Type B pancreatic cell (in vitro differentiated cells): ENCODE data around the gene CLEC2A. TPM values are rescaled to one million over a fixed set of nuclear protein-coding genes. Genes with fewer than 3 reads are reported as not detected.
A peak's percentile ranks its signal among the peaks of the same experiment; 100 is the strongest.

ENCODE experiments used
- DNase-seq: peaks from one replicate; pipeline ENCODE4 v3.0.0; 2021; ENCODE audit warnings: mixed read lengths; ENCODE audit not compliant: unreplicated experiment; ENCODE audit errors: extremely low spot score
- H3K27ac Mint-ChIP-seq: 2 replicates; pipeline ENCODE4 v1.8.0; 2021; ENCODE audit warnings: mild to moderate bottlenecking, mixed read lengths
- H3K27me3 Mint-ChIP-seq: 2 replicates; pipeline ENCODE4 v1.8.0; 2021; ENCODE audit warnings: mixed read lengths
- H3K36me3 Mint-ChIP-seq: 2 replicates; pipeline ENCODE4 v1.8.0; 2021; ENCODE audit warnings: mixed read lengths
- H3K4me1 Mint-ChIP-seq: one replicate; pipeline ENCODE4 v1.8.0; 2021; ENCODE audit warnings: mixed read lengths; ENCODE audit not compliant: unreplicated experiment
- H3K4me3 Mint-ChIP-seq: 2 replicates; pipeline ENCODE4 v1.8.0; 2021; ENCODE audit warnings: mild to moderate bottlenecking, mixed read lengths
- H3K9me3 Mint-ChIP-seq: 2 replicates; pipeline ENCODE4 v1.8.0; 2021; ENCODE audit warnings: mixed read lengths
- total RNA-seq: library from RNA; stranded (reverse); gene quantifications from 2 replicates; pipeline ENCODE4 v1.2.1, GENCODE V29; 2021; ENCODE audit warnings: low replicate concordance
- TF ChIP-seq, protein P1 (sequence below): fragments of 200-600 bp; sonication (generic); conservative IDR thresholded peaks from 2 replicates; pipeline ENCODE4 v1.5.0; 2021; ENCODE audit warnings: antibody characterized with exemption, mild to moderate bottlenecking

CLEC2A gene
- total RNA-seq, 1 donor from 2014 or later, result not detected

GRCh38 chr12:9872742-9873141 is 59.4 kb downstream of the CLEC2A start:
- TF ChIP-seq, protein P1, sequence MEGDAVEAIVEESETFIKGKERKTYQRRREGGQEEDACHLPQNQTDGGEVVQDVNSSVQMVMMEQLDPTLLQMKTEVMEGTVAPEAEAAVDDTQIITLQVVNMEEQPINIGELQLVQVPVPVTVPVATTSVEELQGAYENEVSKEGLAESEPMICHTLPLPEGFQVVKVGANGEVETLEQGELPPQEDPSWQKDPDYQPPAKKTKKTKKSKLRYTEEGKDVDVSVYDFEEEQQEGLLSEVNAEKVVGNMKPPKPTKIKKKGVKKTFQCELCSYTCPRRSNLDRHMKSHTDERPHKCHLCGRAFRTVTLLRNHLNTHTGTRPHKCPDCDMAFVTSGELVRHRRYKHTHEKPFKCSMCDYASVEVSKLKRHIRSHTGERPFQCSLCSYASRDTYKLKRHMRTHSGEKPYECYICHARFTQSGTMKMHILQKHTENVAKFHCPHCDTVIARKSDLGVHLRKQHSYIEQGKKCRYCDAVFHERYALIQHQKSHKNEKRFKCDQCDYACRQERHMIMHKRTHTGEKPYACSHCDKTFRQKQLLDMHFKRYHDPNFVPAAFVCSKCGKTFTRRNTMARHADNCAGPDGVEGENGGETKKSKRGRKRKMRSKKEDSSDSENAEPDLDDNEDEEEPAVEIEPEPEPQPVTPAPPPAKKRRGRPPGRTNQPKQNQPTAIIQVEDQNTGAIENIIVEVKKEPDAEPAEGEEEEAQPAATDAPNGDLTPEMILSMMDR, result no peak
- no peaks in the 10 kb centered on the region for H3K36me3 Mint-ChIP-seq
- H3K4me1 Mint-ChIP-seq, result peaks cover 3% of the 10 kb centered on the region
- no peak overlapping the region for H3K27ac Mint-ChIP-seq
- H3K9me3 Mint-ChIP-seq, result no peaks in the 10 kb centered on the region
- H3K4me3 Mint-ChIP-seq, result no peak overlapping the region
- no peak for DNase-seq
- no peaks in the 10 kb centered on the region for H3K27me3 Mint-ChIP-seq

GRCh38 chr12:9872162-9872561 is 60.0 kb downstream of the CLEC2A start:
- Mint-ChIP-seq H3K36me3 (no peaks in the 10 kb centered on the region), H3K27me3 (no peaks in the 10 kb centered on the region), H3K9me3 (no peaks in the 10 kb centered on the region), H3K4me3 (no peak overlapping the region), H3K4me1 (peaks cover 3% of the 10 kb centered on the region), H3K27ac (no peak overlapping the region)
- no peak for DNase-seq
- TF ChIP-seq, protein P1, result no peak

DNA sequence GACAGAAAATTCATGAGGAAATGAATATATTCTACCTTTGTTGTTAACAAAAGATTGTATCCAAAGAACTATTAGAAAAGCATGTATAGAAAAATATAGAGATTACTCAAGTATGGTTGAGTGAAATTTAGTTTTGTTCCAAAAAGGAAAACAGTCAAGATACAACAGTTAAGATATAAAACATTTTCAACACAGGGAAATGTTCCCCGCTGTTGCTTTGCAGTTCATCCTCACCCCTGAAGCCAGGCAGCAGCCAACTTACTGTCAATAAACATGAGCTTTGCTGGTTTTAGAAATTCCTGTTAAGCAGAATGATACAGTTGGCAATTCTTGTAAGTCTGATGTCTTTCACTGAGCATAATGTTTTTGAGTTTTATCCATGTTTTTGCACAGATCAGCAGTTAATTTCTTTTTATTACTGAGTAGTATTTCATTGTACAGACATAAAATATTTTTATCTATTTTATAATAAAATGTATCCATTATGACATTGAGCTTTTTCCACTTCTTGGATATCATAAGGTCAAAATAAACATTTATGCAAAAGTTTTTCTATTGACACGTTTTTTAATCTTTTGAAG is 61.8 kb downstream of the CLEC2A start:
- Mint-ChIP-seq H3K9me3 (no peaks in the 10 kb centered on the region), H3K27me3 (no peaks in the 10 kb centered on the region), H3K36me3 (no peaks in the 10 kb centered on the region), H3K4me1 (peaks cover 3% of the 10 kb centered on the region), H3K4me3 (no peak overlapping the region), H3K27ac (no peak overlapping the region)
- DNase-seq, result no peak
- TF ChIP-seq, protein P1, result no peak

- Mint-ChIP-seq H3K27me3 (no peaks in the 10 kb centered on the region), H3K9me3 (no peaks in the 10 kb centered on the region), H3K36me3 (no peaks in the 10 kb centered on the region), H3K4me3 (peak within 1 kb of the TSS; percentile 71), H3K4me1 (peaks cover 3% of the 10 kb centered on the region), H3K27ac (peak within 1 kb of the TSS; percentile 27)
- TF ChIP-seq, protein P1, result no peak
- no peak for DNase-seq
Measured at GRCh38 chr12:9869307-9870161, 62.6 kb downstream of the CLEC2A start, which contains the start of gene CLEC2B. TSS of gene CLEC2B (minus strand) at chr12:9869354.

GRCh38 chr12:9868951-9869306 is 63.2 kb downstream of the CLEC2A start:
- H3K27me3 Mint-ChIP-seq, result no peaks in the 10 kb centered on the region
- no peak for DNase-seq
- no peak overlapping the region for H3K27ac Mint-ChIP-seq

More at GRCh38 chr12:9868951-9869306, 63.2 kb downstream of the CLEC2A start:
- H3K4me1 Mint-ChIP-seq, result peaks cover 3% of the 10 kb centered on the region
- TF ChIP-seq, protein P1, result no peak
- no peaks in the 10 kb centered on the region for H3K9me3 Mint-ChIP-seq
- no peaks in the 10 kb centered on the region for H3K36me3 Mint-ChIP-seq
- no peak overlapping the region for H3K4me3 Mint-ChIP-seq
